OCI-LY3 (cell line): Measurements from ENCODE around the gene LGR4.
"Not testable (repeated sequence)": the region's sequence is repeated elsewhere in the genome, so short reads cannot be mapped to it uniquely, and the experiment has no call there.

Experiments
- H2AFZ ChIP-seq: fragments of 200-600, 300-600 bp; shearing (Covaris generic); 2 replicates; pipeline ENCODE4 v1.6.0; 2014; ENCODE audit warnings: antibody characterized with exemption, low read depth, low read length
- H3K27ac ChIP-seq: fragments of 200-600, 300-600 bp; sonication (generic); 2 replicates; pipeline ENCODE4 v1.5.1; 2014; ENCODE audit warnings: mild to moderate bottlenecking, low read length, moderate library complexity, mixed read lengths
- H3K27me3 ChIP-seq: fragments of 200-600, 300-600 bp; sonication (generic); 2 replicates; pipeline ENCODE4 v1.6.1; 2014; ENCODE audit warnings: low read depth, low read length, mixed read lengths
- H3K36me3 ChIP-seq: fragments of 200-600, 300-600 bp; sonication (generic); replicated peaks from 2 replicates; pipeline ENCODE3; 2014; ENCODE audit warnings: low read depth, low read length, mixed read lengths
- H3K4me1 ChIP-seq: fragments of 300-600, 200-600 bp; sonication (generic); 2 replicates; pipeline ENCODE4 v1.6.1; 2014; ENCODE audit warnings: low read length, mixed read lengths
- H3K4me2 ChIP-seq: fragments of 200-600, 300-600 bp; sonication (generic); 2 replicates; pipeline ENCODE4 v1.6.1; 2014; ENCODE audit warnings: low read length, mixed read lengths
- H3K4me3 ChIP-seq: fragments of 300-600, 200-600 bp; sonication (generic); 2 replicates; pipeline ENCODE4 v1.5.1; 2014; ENCODE audit warnings: antibody characterized with exemption, mild to moderate bottlenecking, low read length, moderate library complexity
- H3K79me2 ChIP-seq: fragments of 300-600, 200-600 bp; shearing (Covaris generic); 2 replicates; pipeline ENCODE4 v1.6.1; 2014; ENCODE audit warnings: mild to moderate bottlenecking, low read length, mixed read lengths
- H3K9ac ChIP-seq: fragments of 300-600, 200-600 bp; shearing (Covaris generic); 2 replicates; pipeline ENCODE4 v1.6.0; 2014; ENCODE audit warnings: mild to moderate bottlenecking, low read length, moderate library complexity
- H3K9me3 ChIP-seq: fragments of 200-600, 300-600 bp; shearing (Covaris generic); 2 replicates; pipeline ENCODE4 v1.6.1; 2014; ENCODE audit warnings: low read length, mixed read lengths; ENCODE audit not compliant: insufficient read depth
- H4K20me1 ChIP-seq: fragments of 200-600, 300-600 bp; sonication (generic); 2 replicates; pipeline ENCODE4 v1.6.1; 2016; ENCODE audit warnings: low read length, mixed read lengths; ENCODE audit not compliant: insufficient read depth
- EZH2phosphoT487 ChIP-seq: fragments of 200-600 bp; shearing (Covaris generic); IDR thresholded peaks from 2 replicates; pipeline ENCODE4 v1.6.1; 2018; ENCODE audit warnings: antibody characterized with exemption, mixed run types, low read depth
- TF ChIP-seq, protein P1 (sequence below): fragments of 200-600, 300-600 bp; sonication (generic); IDR thresholded peaks from 2 replicates; pipeline ENCODE4 v1.5.1; 2014; ENCODE audit warnings: antibody characterized with exemption, low read length, low read depth

The LGR4 gene

DNA sequence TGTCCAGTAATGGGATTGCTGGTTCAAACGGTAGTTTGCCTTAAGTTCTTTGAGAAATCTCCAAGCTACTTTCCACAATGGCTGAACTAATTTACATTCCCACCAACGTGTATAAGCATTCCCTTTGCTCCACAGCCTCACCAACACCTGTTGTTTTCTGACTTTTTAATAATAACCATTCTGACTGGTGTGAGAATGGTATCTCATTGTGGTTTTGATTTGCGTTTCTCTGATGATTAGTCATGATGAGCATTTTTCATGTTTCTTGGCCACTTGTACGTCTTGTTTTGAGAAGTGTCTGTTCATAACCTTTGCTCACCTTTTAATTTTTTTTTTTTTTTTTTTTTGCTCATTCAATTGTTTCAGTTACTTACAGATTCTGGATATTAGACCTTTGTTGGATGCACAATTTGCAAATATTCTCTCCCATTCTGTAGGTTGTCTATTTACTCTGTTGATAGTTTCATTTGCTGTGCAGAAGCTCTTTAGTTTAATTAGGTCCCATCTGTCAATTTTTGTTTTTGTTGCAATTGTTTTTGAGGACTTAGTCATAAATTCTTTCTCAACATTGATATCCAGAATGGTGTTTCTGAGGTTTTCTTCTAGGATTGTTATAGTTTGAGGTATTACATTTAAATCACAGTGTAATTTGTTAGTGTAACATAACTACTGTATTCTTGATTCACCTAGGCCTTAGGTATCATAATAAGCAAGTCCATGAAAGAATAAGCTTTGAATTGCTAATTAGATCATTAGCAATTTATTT, 142.5 kb downstream of the LGR4 start:
- Histone ChIP-seq H3K36me3 (no peaks in the 10 kb centered on the region), H3K4me2 (no peak overlapping the region), H4K20me1 (no peaks in the 10 kb centered on the region)

DNA sequence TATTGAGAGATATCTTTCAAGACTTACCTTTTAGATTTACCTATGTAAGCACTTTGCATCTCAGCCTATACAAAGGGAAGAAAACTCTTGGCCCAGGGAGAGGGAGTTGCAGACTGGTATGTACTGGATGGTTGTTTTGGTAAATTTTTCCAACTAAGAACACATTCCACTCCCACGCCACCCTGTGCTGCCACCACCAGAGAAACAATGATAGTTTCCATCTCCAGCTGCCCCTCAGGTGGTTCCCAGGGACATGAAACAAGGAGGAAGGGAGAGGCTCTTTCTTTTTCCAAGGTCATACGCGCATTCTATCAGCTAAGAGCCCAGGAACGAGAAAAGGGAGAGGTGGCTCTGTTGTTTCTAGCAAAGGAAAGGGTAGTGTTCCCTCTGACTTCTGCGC, 144.0 kb downstream of the LGR4 start:
- no peaks in the 10 kb centered on the region for H4K20me1 ChIP-seq
- no peaks in the 10 kb centered on the region for H3K79me2 ChIP-seq
- no peaks in the 10 kb centered on the region for H3K36me3 ChIP-seq
- H3K4me3 ChIP-seq: no peak overlapping the region
- H2AFZ ChIP-seq: no peak overlapping the region
- H3K9me3 ChIP-seq: no peaks in the 10 kb centered on the region
- H3K4me1 ChIP-seq: peaks cover 12% of the 10 kb centered on the region
- H3K27ac ChIP-seq: no peak overlapping the region
- TF ChIP-seq, protein P1, sequence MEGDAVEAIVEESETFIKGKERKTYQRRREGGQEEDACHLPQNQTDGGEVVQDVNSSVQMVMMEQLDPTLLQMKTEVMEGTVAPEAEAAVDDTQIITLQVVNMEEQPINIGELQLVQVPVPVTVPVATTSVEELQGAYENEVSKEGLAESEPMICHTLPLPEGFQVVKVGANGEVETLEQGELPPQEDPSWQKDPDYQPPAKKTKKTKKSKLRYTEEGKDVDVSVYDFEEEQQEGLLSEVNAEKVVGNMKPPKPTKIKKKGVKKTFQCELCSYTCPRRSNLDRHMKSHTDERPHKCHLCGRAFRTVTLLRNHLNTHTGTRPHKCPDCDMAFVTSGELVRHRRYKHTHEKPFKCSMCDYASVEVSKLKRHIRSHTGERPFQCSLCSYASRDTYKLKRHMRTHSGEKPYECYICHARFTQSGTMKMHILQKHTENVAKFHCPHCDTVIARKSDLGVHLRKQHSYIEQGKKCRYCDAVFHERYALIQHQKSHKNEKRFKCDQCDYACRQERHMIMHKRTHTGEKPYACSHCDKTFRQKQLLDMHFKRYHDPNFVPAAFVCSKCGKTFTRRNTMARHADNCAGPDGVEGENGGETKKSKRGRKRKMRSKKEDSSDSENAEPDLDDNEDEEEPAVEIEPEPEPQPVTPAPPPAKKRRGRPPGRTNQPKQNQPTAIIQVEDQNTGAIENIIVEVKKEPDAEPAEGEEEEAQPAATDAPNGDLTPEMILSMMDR: no peak
- no peak for TF ChIP-seq EZH2phosphoT487
- H3K9ac ChIP-seq: no peak overlapping the region
- H3K27me3 ChIP-seq: no peaks in the 10 kb centered on the region
- no peak overlapping the region for H3K4me2 ChIP-seq

More for the DNA sequence above, 142.5 kb downstream of the LGR4 start:
- H3K4me3 ChIP-seq: no peak overlapping the region
- no peaks in the 10 kb centered on the region for H3K9me3 ChIP-seq
- H3K4me1 ChIP-seq: peaks cover 8% of the 10 kb centered on the region
- H3K27me3 ChIP-seq: no peaks in the 10 kb centered on the region
- no peak overlapping the region for H3K27ac ChIP-seq
- TF ChIP-seq, protein P1: no peak
- no peak for TF ChIP-seq EZH2phosphoT487
- no peaks in the 10 kb centered on the region for H3K79me2 ChIP-seq
- no peak overlapping the region for H2AFZ ChIP-seq
- H3K9ac ChIP-seq: no peak overlapping the region

DNA sequence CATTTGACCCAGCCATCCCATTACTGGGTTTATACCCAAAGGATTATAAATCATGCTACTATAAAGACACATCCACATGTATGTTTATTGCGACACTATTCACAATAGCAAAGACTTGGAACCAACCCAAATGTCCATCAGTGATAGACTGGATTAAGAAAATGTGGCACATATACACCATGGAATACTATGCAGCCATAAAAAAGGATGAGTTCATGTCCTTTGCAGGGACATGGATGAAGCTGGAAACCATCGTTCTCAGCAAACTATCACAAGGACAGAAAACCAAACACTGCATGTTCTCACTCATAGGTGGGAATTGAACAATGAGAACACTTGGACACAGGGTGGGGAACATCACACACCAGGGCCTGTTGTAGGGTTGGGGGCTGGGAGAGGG, 145.5 kb downstream of the LGR4 start:
- H3K79me2 ChIP-seq: not testable (repeated sequence)

DNA sequence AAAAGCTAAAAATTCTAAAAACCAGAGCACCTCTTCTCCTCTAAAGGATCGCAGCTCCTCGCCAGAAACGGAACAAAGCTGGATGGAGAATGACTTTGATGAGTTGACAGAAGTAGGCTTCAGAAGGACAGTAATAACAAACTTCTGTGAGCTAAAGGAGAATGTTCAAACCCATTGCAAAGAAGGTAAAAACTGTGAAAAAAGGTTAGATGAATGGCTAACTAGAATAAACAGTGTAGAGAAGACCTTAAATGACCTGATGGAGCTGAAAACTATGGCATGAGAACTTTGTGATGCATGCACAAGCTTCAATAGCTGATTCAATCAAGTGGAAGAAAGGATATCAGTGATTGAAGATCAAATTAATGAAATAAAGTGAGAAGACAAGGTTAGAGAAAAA, 150.4 kb downstream of the LGR4 start:
- peaks cover 33% of the 10 kb centered on the region for H3K4me1 ChIP-seq
- H3K27me3 ChIP-seq, H3K27ac ChIP-seq, H3K36me3 ChIP-seq, H3K79me2 ChIP-seq, H3K4me2 ChIP-seq, H2AFZ ChIP-seq, H3K9ac ChIP-seq, H3K4me3 ChIP-seq, H3K9me3 ChIP-seq, H4K20me1 ChIP-seq: not testable (repeated sequence)

More for the DNA sequence above, 145.5 kb downstream of the LGR4 start:
- not testable (repeated sequence) for H3K27me3 ChIP-seq, H3K9ac ChIP-seq, H3K9me3 ChIP-seq, H3K36me3 ChIP-seq, H3K4me2 ChIP-seq, H4K20me1 ChIP-seq, H3K27ac ChIP-seq, H3K4me3 ChIP-seq, H2AFZ ChIP-seq
- H3K4me1 ChIP-seq: peaks cover 12% of the 10 kb centered on the region

DNA sequence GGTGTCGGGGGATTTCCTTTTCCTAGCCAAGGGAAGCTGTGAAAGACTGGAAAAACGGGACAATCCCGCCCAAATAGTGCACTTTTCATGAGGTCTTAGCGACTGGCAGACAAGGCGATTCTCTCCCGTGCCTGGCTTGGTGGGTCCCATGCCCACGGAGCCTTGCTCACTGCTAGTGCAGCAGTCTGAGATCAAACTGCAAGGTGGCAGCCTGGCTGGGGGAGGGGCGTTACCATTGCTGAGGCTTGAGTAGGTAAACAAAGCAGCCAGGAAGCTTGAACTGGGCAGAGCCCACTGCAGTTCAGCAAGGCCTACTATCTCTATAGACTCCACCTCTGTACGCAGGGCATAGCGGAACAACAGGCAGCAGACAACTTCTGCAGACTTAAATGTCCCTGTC, 151.2 kb downstream of the LGR4 start:
- not testable (repeated sequence) for H2AFZ ChIP-seq, H3K79me2 ChIP-seq, H3K36me3 ChIP-seq, H3K4me3 ChIP-seq, H3K27ac ChIP-seq, H3K4me2 ChIP-seq, H3K27me3 ChIP-seq, H4K20me1 ChIP-seq, H3K9ac ChIP-seq, H3K9me3 ChIP-seq
- peaks cover 38% of the 10 kb centered on the region for H3K4me1 ChIP-seq
